HG02763 (cell line): ENCODE data around the gene CCNYL1.
"Not testable (repeated sequence)": the region's sequence is repeated elsewhere in the genome, so short reads cannot be mapped to it uniquely, and the experiment has no call there.

Experiments
- ATAC-seq: cut with Tn5 transposase; IDR thresholded peaks from one replicate; pipeline ENCODE4 v1.9.1; 2021; ENCODE audit warnings: mild to moderate bottlenecking, moderate library complexity; ENCODE audit not compliant: unreplicated experiment

Gene CCNYL1

DNA sequence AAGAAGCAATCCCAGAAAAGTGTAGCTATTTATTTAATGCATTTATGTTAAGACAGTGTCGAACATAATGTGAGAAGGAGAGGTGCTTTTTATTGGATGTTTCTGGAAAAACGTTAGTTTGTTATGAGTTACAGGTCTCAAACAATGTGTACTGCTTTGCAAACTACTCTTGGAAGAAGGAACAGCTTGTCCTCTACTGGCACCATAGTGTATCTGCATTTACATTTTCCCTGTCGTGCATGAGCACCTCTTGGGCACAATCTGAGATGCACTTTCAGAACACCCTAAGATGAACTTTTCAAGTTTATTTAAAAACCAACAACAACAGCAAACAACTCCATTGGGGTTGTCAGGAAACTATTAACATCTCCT lies 22.8 kb downstream of the CCNYL1 start:
- ATAC-seq = no peak

DNA sequence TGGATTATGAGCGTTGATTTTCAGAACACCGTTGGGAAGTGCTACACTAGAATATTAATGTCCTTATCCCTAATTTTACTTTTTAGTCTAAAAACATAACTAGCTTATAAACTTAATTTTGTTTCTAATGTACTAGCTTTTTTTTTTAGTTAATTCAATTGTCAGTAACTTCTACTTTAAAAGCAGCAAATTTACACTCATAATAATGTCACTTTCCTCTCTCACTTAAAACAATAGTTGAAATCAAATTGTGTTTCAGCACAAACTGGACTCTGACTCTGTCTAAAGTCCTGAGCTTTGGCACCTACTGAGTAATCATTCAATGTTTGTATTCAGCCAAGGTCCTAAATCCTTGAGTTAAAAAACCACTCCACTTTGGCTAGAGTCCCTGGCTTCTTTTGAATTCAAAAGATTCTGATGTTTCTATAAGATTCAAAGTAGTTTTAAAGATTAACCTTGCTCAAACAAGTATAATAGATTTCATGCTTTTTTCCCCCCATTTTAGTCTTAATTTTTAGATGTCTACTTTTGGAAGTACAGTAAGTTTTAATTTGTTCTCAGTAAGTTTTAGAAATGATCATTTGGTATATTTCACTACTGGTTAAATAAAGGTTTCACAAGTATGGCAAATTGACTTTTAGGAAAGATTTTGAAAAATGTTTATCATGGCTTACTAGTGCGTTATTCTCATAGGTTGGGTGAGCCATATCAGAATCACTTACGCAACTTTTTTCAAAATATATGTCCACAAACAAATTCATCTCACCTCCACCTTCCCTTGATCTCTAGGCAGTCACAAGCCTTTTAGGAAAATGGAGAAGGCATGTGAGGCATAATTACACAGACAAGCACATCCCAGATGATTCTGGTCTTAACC lies 23.4 kb downstream of the CCNYL1 start:
- no peak for ATAC-seq

DNA sequence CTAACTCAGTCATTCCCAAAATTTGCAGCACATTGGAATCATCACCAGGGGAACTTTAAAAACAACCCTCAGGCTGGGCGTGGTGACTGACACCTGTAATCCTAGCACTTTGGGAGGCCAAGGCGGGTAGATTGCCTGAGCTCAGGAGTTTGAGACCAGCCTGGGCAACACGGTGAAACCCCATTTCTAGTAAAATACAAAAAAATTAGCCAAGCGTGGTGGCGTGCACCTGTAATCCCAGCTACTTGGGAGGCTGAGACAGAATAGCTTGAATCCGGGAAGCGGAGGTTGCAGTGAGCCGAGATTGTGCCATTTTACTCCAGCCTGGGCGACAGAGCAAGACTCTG lies 24.0 kb downstream of the CCNYL1 start:
- ATAC-seq = not testable (repeated sequence)

DNA sequence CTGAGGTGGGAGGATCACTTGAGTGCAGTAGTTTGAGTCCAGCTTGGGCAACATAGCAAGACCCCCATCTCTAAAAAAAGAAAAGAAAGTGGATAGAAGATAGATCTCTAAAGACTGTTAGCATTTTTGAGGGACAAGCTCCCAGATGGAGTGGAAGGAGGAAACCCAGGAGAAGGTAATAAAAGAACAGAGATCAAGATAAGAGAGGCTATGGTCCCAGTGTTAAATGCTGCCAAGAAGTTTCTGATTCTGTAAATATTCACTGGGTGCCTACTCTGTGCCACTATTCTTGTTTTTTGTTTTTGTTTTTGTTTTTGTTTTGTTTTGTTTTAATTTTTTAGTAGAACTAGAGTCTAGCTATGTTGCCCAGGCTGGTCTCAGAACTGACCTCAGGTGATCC lies 32.1 kb downstream of the CCNYL1 start:
- ATAC-seq = no peak

DNA sequence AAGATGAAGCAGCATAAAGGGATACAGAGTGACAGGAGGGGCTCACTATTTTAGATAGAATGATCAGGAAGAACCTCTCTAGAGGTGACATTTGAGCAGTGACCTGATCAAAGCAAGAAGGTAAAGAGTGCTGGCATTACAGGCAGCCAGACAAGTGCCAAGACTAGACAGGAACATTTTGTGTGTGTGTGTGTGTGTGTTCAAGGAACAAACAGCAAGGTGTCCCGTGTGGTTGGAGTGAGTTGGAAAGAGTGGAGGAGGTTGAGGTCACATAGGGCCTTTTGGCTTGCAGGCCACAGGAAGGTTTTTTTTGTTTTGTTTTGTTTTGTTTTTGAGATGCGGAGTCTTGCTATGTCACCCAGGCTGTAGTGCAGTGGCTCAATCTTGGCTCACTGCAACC lies 32.6 kb downstream of the CCNYL1 start:
- no peak for ATAC-seq

DNA sequence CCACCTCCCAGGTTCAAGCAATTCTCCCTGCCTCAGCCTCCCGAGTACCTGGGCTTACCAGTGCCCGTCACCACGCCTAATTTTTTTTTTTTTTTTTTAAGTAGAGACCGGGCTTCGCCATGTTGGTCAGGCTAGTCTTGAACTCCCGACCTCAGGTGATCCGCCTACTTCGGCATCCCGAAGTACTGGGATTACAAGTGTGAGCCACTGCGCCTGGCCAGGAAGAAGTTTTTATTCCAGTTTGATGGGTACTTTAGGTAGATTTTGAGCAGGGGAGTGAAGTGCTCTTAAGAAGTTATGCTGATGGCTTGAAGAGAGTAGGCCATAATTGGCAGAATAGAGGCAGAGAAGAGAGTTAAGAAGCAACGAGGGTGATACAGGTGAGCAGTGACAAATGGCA lies 33.0 kb downstream of the CCNYL1 start:
- ATAC-seq = no peak

DNA sequence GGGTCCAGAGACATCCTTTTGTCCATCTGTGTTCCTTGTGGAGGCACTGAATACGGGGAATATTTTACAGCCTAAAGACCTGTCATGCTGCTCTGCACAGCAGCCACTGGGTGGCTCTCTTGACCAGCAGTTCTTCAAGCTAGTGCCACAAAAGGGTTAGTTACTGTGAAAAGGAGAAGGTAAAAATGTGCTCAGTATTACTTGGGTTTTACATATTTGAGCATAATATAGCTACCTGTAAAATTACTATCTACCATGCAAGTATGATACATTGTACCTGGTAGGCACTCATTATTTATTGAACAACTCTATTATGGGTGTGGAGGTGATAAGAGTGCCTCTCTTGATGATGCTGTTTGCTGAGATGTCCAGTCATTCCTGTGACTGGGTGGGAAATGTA lies 34.7 kb downstream of the CCNYL1 start:
- ATAC-seq = peak; percentile 62

DNA sequence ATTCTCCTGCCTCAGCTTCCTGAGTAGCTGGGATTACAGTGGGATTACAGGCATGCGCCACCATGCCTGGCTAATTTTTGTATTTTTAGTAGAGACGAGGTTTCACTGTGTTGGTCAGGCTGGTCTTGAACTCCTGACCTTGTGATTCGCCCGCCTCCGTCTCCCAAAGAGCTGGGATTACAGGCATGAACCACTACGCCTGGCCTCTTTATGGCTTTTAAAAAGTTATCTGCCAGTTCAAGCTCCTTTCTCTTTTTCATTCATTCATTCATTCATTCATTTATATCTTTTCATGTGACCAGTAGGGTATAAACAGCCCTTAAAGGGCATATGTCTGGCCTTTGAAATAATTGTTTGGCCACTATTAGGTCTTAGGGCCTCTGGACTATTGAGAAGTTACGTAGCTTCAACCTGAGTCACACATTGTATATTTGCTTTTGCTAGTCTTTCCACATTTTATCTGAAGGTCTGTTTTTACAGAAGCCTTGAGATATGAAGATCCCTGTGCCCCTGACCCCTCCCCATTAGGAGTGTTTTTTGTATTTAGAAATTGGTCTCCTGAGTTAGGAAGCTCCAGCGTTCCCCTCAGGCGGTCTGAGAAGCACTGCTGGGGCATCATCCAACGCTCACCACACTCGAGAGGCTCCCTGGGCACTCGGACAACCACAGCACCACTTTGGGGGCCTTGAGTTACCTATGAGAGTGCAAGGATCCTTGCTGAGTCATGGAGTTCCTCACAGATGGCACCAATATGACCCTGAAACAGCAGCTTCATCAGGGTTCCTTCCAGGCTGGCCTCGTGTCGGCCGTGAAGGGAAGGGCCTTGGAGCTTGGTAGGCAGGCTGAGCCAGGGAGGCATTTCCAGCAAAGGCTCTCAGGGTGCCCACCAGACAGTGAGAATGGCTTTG lies 36.5 kb downstream of the CCNYL1 start:
- ATAC-seq = no peak

DNA sequence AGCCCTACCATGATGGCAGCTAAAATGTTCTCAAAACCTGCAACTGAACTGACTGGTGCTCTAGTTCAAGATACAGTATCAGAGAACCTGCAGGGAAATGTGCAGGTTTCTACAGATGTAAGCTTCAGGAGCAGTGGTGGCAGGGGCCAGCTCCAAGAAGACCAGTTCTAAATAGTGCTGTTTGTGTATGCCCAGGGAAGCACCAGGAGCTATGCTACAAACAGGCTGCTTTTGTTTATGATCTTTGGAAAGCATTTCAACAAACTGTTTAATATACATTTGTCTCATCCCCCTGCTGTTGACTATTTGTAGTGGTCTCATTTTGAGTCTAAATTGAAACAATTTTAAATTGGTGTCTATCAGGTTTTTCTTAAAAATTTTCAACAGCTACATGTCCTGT lies 37.6 kb downstream of the CCNYL1 start:
- no peak for ATAC-seq

DNA sequence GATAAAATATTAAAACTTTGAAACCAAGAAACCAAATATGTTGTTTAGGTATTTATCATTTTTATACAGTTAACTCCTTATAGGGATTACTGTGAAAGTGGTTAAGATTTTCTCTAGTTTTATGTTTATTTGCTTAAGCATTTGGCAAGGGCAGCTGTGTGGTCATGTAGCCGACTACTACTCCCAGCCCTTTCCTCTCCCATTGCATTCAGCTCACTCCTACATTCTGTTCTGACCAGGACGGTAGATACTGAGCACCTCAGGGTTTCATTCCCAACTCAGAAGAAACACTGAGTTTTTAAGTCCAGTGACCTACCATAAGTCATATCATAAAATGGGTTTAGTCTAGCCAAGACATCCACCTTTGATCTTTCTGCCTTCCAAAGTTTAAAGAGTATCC lies 38.4 kb downstream of the CCNYL1 start:
- no peak for ATAC-seq

DNA sequence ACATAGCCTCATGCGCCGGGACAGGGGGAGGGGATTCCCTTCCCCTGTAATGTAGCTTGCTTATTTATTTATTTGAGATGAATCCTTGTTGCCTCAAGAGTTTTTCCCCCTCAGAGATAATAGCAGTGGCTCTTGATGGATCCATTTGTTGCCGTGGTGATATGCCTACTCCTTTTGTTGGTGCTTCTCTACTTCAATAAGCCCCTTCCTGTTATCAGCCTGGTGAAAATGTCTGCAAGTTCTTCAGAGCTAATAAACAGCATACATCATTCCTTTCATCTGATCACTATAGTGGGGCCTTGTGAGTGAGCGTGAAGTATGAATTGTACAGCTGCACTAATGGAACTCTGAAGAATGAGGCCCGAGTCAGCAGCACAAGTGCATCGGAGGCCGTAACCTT lies 38.9 kb downstream of the CCNYL1 start:
- no peak for ATAC-seq

DNA sequence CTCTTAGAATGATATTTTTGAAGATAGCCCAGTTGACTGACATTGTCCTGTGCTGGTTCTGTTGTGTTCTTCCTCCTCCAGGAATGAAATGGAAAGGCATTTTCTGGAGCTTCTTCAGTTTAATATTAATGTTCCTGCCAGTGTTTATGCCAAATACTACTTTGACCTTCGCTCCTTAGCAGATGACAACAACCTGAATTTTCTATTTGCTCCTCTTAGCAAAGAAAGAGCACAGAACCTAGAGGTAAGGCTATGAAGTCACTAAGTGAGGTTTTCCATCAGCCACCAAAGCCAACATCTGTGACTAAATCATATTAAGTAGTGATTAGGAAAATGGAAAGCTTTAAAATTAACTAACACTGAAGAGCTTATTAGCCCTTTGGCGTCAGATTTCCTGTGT lies 39.4 kb downstream of the CCNYL1 start:
- ATAC-seq = no peak

DNA sequence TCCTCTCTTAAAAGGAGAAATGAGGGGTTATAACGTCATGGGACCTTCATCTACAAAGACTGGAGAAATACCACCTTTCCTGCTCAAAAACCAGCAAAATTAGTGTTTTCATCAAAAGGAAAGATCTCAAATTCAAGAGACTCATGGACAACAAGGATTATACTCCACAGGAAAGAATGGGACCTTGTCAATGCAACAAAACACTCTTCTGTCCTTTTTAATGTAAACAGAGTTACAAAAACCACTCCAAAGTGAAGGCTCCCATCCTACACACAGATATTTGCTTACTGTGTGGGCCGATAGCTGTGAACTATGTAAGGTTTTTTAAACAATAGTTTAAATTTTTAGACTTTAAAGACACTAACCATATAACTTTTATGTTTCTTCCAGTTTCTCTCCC lies 42.2 kb downstream of the CCNYL1 start:
- ATAC-seq = not testable (repeated sequence)

DNA sequence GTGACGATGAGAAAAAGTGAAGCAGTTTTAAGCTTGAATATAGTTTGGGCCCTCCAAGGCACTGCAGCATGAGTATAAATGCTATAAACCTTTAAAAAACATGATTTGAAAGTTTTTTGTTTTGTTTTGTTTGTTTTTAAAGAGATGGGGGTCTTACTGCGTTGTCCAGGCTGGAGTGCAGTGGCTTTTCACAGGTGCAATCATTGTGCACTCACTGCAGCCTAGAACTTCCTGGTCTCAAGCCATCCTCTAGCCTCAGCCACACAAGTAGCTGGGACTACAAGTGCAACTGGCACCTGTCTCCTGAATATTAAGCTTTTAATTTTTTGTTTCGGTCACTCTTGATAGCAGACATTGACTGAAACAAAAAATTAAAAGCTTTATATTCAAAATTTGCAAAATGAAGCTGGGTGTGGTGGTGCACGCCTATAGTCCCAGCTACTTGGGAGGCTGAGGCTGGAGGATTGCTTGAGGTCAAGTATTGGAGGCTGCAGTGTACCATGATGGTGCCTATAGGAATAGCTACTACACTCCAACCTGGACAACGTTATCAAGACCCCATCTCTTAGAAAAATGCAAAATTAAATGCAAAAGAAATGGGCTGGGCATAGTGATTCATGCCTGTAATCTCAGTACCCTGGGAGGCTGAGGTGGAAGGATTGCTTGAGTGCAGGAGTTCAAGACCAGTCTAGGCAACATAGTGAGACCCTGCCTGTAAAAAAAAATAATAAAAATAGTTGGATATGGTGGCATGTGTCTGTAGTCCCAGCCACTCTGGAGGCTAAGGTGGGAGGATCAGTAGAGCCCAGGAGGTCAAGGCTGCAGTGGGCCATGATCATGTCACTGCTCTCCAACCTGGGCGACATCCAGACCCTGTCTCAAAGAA lies 43.3 kb downstream of the CCNYL1 start:
- ATAC-seq = no peak

DNA sequence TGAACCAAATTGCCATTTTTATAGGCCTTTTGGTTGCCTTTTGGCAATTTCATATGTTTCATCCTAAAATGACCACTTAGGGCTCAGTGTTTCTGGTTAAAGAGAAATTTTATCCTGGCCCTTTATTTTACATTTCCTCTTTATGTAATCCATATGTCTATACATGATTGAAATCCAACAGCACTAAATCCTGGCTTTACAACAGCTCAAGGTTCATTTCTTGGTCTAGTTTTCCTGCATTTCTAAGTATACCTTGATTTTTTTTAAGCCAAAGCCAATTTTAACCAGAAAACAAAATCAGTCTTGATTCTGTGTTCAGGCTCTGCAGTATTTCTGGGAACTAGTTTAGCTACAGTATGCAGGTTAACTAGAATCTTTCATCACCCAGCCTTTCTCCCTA lies 46.6 kb downstream of the CCNYL1 start:
- ATAC-seq = no peak

DNA sequence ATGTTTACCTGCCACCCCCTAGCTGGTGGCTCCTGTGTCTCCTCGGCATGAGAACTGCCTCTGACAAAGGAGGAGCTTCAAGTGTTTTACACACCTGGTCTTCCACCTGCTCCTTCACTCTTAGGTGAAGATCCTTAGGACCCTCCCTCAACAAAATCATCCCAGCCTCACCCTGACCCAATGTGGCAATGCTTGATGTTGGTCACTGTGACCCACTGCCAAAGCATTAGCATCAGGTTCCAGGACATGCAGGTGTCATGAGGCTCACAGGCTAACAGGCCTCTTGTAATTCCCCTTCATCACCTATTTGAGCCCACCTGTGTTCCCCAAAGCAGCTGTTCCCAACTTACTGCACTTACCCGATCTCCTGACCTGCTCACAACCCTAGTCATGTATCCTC lies 48.5 kb downstream of the CCNYL1 start:
- no peak for ATAC-seq

DNA sequence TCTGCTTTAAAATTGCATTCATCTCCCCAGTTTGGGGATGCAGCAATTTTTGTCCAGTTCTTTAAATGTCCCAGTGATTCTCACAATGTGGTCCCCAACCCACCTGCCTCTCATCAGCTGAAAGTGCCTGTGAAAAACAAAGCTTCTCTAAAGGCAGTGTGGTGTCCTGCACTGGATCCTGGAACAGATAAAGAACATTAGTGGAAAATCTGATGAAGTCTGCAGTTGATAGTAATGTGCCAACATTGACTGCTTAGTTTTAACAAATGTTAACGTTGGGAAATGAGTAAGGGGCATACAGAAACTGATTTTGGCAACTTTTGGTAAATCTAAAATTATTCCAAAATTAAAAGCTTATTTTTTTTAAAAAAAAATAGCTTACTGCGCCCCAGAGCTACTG lies 49.0 kb downstream of the CCNYL1 start:
- ATAC-seq = no peak

DNA sequence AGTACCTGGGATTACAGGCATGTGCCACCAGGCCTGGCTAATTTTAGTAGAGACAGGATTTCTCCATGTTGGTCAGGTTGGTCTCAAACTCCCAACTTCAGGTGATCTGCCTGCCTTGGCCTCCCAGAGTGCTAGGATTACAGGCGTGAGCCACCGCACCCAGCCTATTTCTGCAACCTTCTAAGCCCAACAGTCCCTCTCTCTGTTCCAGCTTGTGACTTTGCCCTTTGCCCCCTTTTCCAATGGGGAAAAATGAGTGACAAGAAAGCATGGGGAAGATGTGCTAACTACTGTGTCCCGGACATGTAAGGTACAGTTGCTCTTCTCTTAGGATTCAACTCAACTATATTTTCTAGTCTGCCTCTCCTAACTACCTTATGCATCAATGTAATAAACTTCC lies 50.0 kb downstream of the CCNYL1 start:
- not testable (repeated sequence) for ATAC-seq

DNA sequence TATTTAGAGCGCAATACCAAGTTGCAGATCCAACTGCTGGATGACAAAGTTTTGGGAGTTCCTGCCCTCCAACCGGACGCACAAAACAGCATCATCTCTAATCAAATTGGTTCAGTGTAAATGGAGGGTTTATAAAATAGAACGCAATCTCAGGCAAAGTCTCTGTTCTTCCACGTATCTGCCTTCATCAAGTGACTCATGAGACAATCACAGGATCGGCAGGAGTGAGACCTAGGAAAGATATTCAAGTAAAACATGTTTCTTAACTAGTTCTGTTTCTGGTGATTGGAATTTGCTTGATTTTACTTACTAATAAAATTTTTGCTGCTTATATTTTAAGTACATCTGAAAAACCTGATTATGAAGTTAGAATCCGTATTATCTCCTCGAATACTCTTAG lies 50.7 kb downstream of the CCNYL1 start:
- ATAC-seq = no peak

DNA sequence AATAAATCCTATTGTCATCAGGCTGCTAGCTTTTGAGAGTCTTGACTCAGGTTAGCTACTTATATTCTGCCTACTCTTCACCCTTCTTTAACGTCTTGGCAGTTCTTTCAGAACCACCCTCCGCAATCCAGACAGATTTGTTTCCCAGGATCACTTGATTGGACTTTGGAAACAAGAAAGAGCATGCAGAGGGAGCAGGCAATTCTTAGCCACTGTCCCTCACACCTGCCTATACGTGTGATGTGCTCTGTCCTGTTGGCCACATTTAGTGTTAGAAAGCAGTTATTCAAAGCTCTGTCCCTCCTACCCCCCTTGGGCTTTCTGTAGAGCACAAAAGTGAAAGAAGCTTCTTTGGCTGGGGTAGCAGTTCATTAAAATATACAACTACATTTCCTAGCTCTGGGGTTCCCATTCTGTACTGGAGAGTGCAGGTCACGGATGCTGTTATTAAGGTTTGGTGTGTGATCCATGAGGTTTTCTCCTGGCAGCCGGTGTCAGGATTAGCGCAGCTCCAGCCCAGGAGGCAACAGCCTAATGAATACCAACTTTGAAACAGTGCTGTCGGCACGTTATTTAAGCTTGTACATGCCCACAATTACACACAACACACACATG lies 52.0 kb downstream of the CCNYL1 start:
- ATAC-seq = no peak
